GM19452 (cell line): ENCODE results near the gene MYO18A.
"Not testable (repeated sequence)": the region's sequence is repeated elsewhere in the genome, so short reads cannot be mapped to it uniquely, and the experiment has no call there.

Experiments used
- ATAC-seq: cut with Tn5 transposase; IDR thresholded peaks from one replicate; pipeline ENCODE4 v1.9.1; 2021; ENCODE audit not compliant: unreplicated experiment

MYO18A gene

GRCh38 chr17:29148790-29149430, 31.3 kb downstream of the MYO18A start:
- peak; percentile 88 for ATAC-seq

GRCh38 chr17:29148257-29148789, 31.9 kb downstream of the MYO18A start:
- no peak for ATAC-seq

- ATAC-seq: no peak
These were observed 32.5 kb downstream of the MYO18A start for GRCh38 chr17:29147682-29148081.

- ATAC-seq: not testable (repeated sequence)
These were observed 33.0 kb downstream of the MYO18A start for GRCh38 chr17:29147228-29147627.

- no peak for ATAC-seq
These were observed 33.7 kb downstream of the MYO18A start for GRCh38 chr17:29146369-29146972.

- ATAC-seq: peak; percentile 41
These were observed 34.7 kb downstream of the MYO18A start for GRCh38 chr17:29145289-29146073.

- ATAC-seq: no peak
These were observed 36.3 kb downstream of the MYO18A start for GRCh38 chr17:29143894-29144293.

- no peak for ATAC-seq
These were observed 38.7 kb downstream of the MYO18A start for GRCh38 chr17:29141514-29141876.

GRCh38 chr17:29140631-29141513, 39.3 kb downstream of the MYO18A start:
- ATAC-seq: no peak

- no peak for ATAC-seq
These were observed 40.1 kb downstream of the MYO18A start for GRCh38 chr17:29140051-29140621.

- ATAC-seq: peak; percentile 36
These were observed 41.1 kb downstream of the MYO18A start for GRCh38 chr17:29138971-29139691.

- peak; percentile 35 for ATAC-seq
These were observed 41.8 kb downstream of the MYO18A start for GRCh38 chr17:29138184-29138955.

GRCh38 chr17:29136998-29137730, 43.0 kb downstream of the MYO18A start:
- no peak for ATAC-seq

GRCh38 chr17:29135464-29135863, 44.7 kb downstream of the MYO18A start:
- no peak for ATAC-seq

- ATAC-seq: no peak
These were observed 47.0 kb downstream of the MYO18A start for GRCh38 chr17:29133121-29133713.

- no peak for ATAC-seq
These were observed 48.1 kb downstream of the MYO18A start for GRCh38 chr17:29131814-29132682.

- no peak for ATAC-seq
These were observed 50.5 kb downstream of the MYO18A start for GRCh38 chr17:29129731-29130130.
